Smooth muscle cell (in vitro differentiated cells): ENCODE data around the gene MAPK4. TPM values are rescaled to one million over a fixed set of nuclear protein-coding genes. Genes with fewer than 3 reads are reported as not detected.

Experiments used
- DNase-seq: peaks from one replicate; lab custom pipeline; 2025; ENCODE audit not compliant: unreplicated experiment; lab: John Stamatoyannopoulos, UW
- H2AFZ ChIP-seq: fragments of 200-600 bp; sonication (generic); 2 replicates; pipeline ENCODE4 v1.6.0; 2016; ENCODE audit warnings: antibody characterized with exemption, low read depth, mild to moderate bottlenecking
- H3F3A ChIP-seq: fragments of 200-600 bp; sonication (generic); 2 replicates; pipeline ENCODE4 v1.6.0; 2017; ENCODE audit warnings: antibody characterized with exemption, low read depth
- H3K27ac ChIP-seq: fragments of 200-600 bp; sonication (generic); 2 replicates; pipeline ENCODE4 v1.5.1; 2016; ENCODE audit warnings: low read depth, mild to moderate bottlenecking
- H3K27me3 ChIP-seq: fragments of 200-600 bp; sonication (generic); 2 replicates; pipeline ENCODE4 v1.6.1; 2016; ENCODE audit warnings: low read depth, mild to moderate bottlenecking
- H3K36me3 ChIP-seq: fragments of 200-600 bp; sonication (generic); 2 replicates; pipeline ENCODE4 v1.5.1; 2016; ENCODE audit warnings: low read depth
- H3K4me1 ChIP-seq: fragments of 200-600 bp; sonication (generic); 2 replicates; pipeline ENCODE4 v1.5.1; 2016; ENCODE audit warnings: low read depth
- H3K4me2 ChIP-seq: fragments of 200-600 bp; sonication (generic); 2 replicates; pipeline ENCODE4 v1.6.0; 2016; ENCODE audit warnings: mild to moderate bottlenecking
- H3K4me3 ChIP-seq: fragments of 200-600 bp; sonication (generic); 2 replicates; pipeline ENCODE4 v1.5.1; 2016; ENCODE audit warnings: mild to moderate bottlenecking
- H3K79me2 ChIP-seq: fragments of 200-600 bp; sonication (generic); 2 replicates; pipeline ENCODE4 v1.6.0; 2016; ENCODE audit warnings: low read depth, mild to moderate bottlenecking
- H3K9ac ChIP-seq: fragments of 200-600 bp; sonication (generic); 2 replicates; pipeline ENCODE4 v1.6.0; 2016; ENCODE audit warnings: low read depth
- H3K9me3 ChIP-seq: fragments of 200-600 bp; sonication (generic); replicated peaks from 2 replicates; pipeline ENCODE4 v1.5.1; 2016; ENCODE audit warnings: low read depth
- H4K20me1 ChIP-seq: fragments of 200-600 bp; sonication (generic); 2 replicates; pipeline ENCODE4 v1.6.0; 2016; ENCODE audit warnings: low read depth
- CTCF ChIP-seq: fragments of 200-600 bp; sonication (generic); IDR thresholded peaks from 2 replicates; pipeline ENCODE4 v1.5.1; 2017; ENCODE audit warnings: borderline replicate concordance, mild to moderate bottlenecking, antibody characterized with exemption; ENCODE audit not compliant: insufficient read depth, poor library complexity, severe bottlenecking
- WGBS: methylation state at CpG from one replicate; pipeline ENCODE4 v1.1.7; 2016; ENCODE audit warnings: low lambda C conversion rate; 5-methylcytosine and 5-hydroxymethylcytosine counted together
- polyA plus RNA-seq: library from polyadenylated mRNA; unstranded; fragments of >200 nt; fragmentation: Nextera tagmentation; extraction: Ambion mirVana; gene quantifications from 2 replicates; pipeline ENCODE4 v1.2.1, GENCODE V29; 2016
- total RNA-seq: library from RNA; depleted of rRNA; stranded (reverse); fragments of >200 nt; gene quantifications from 2 replicates; pipeline ENCODE4 v1.2.3, GENCODE V29; 2014

The MAPK4 gene
- total and polyA plus RNA-seq, 2 experiments from 2014 or later, result 0.09 TPM; not detected in 1

- Histone ChIP-seq H3K27ac (no peak overlapping the region), H3K27me3 (no peaks in the 10 kb centered on the region), H4K20me1 (no peaks in the 10 kb centered on the region), H3K9me3 (no peaks in the 10 kb centered on the region), H3K4me3 (no peak overlapping the region), H3F3A (peaks cover 6% of the 10 kb centered on the region), H3K79me2 (no peaks in the 10 kb centered on the region), H3K4me2 (no peak overlapping the region), H2AFZ (no peak overlapping the region), H3K36me3 (no peaks in the 10 kb centered on the region), H3K4me1 (no peaks in the 10 kb centered on the region), H3K9ac (no peak overlapping the region)
- DNase-seq, result no peak
- no peak for TF ChIP-seq CTCF
- 91% methylated on average over 8 of the region's 8 CpGs for WGBS
These were observed 76.6 kb downstream of the MAPK4 start for GRCh38 chr18:50636366-50637057.

- Histone ChIP-seq H3K27me3 (no peaks in the 10 kb centered on the region), H3K4me3 (no peak overlapping the region), H3K36me3 (no peaks in the 10 kb centered on the region), H4K20me1 (no peaks in the 10 kb centered on the region), H3K4me1 (no peaks in the 10 kb centered on the region), H3K9me3 (no peaks in the 10 kb centered on the region), H3F3A (no peaks in the 10 kb centered on the region), H3K9ac (no peak overlapping the region), H3K79me2 (no peaks in the 10 kb centered on the region), H3K27ac (no peak overlapping the region), H3K4me2 (no peak overlapping the region), H2AFZ (no peak overlapping the region)
- 88% methylated on average over 10 of the region's 10 CpGs for WGBS
- no peak for DNase-seq
- TF ChIP-seq CTCF, result no peak
These were observed 78.4 kb downstream of the MAPK4 start for GRCh38 chr18:50638016-50638883.

GRCh38 chr18:50638884-50639420 is 79.1 kb downstream of the MAPK4 start:
- Histone ChIP-seq H3K9me3 (no peaks in the 10 kb centered on the region), H3K79me2 (no peaks in the 10 kb centered on the region), H3K4me2 (no peak overlapping the region), H3F3A (no peaks in the 10 kb centered on the region), H3K27me3 (no peaks in the 10 kb centered on the region), H3K27ac (no peak overlapping the region), H4K20me1 (no peaks in the 10 kb centered on the region), H3K36me3 (no peaks in the 10 kb centered on the region), H2AFZ (no peak overlapping the region), H3K9ac (no peak overlapping the region), H3K4me1 (no peaks in the 10 kb centered on the region), H3K4me3 (no peak overlapping the region)
- WGBS, result 100% methylated on average over 1 of the region's 1 CpG
- no peak for DNase-seq
- TF ChIP-seq CTCF, result no peak
